HG03575 (cell line): ENCODE measurements around the gene STXBP6.

Experiments
- ATAC-seq: cut with Tn5 transposase; IDR thresholded peaks from one replicate; pipeline ENCODE4 v1.9.1; 2021; ENCODE audit not compliant: unreplicated experiment, insufficient number of reproducible peaks, low FRiP score; ENCODE audit errors: extremely low read depth

The STXBP6 gene

DNA sequence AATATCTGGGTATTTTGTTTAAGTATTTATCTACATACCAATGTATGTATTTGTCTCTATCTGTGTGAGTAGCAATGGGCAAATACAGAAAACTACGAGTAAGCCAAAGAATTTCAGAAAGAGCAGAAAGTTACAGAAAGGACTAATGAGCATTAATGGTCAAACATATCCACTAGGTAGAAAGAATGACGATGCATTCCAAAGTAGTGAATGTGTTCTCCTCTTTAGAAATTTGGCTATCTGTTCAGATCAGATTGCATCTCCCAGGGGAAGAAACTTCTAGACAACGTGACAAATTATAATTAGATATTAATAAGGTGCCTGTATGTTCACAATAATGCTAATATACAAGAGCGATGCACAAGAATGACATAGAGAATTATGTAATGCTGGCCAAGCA lies 221.5 kb downstream of the STXBP6 start:
- ATAC-seq, result no peak

- no peak for ATAC-seq
Measured at GRCh38 chr14:24826390-24826789, 223.6 kb downstream of the STXBP6 start.

DNA sequence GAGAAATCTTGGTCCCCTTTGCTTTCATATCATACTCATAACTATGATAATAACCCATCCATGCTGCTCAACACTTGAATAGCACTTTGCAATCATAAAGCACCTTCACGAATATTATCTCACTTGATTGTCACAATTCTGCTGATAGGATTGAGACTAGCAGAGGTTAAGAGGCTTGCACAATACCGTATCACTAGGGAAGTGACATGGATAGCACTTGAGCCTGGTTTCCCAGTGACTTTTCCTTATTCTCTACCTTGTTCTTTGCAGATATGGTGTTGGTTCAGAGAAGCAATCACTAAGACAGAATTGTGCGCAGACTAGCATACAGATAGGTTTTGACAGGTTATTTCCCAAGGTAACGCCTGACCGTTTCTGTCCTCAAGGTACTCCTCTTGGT lies 229.3 kb downstream of the STXBP6 start:
- ATAC-seq, result no peak

- ATAC-seq, result no peak
Measured at GRCh38 chr14:24818823-24819341, 231.1 kb downstream of the STXBP6 start.

DNA sequence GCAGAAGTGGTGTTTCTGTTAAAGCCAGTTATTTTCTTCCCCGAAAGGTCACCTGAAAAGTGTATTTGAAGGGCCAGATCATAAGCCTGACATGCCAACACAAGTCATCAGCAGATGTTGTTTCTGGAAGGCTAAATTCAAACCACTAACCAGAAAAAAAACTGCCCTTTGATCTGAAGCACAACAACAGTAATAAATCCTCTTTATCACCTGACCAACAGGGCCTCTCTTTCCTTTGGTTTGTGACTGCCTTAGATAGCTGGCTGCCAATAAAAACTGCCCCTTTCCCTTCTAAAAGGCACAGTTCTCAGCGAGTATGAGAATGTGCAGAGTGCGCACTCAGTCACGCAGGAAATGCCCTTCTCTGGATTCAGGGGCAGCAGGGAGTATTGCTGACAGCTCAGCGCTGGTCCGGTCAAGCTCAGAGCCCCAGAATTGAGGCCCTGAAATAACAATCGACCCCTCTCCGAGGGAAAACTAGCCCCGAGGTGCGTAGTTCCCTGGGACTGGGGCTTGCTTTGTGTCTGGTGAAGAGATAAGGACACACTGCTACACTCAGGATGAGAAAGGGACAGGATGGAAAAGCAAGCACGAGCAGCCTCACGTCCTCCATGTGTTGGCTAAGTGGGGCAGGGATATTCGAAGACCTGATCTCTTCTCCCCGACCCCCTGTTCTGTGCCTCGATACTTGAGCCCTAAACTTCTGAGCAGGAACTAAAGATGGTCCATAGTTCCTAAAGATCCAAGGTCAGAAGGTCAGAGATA lies 231.7 kb downstream of the STXBP6 start:
- no peak for ATAC-seq

DNA sequence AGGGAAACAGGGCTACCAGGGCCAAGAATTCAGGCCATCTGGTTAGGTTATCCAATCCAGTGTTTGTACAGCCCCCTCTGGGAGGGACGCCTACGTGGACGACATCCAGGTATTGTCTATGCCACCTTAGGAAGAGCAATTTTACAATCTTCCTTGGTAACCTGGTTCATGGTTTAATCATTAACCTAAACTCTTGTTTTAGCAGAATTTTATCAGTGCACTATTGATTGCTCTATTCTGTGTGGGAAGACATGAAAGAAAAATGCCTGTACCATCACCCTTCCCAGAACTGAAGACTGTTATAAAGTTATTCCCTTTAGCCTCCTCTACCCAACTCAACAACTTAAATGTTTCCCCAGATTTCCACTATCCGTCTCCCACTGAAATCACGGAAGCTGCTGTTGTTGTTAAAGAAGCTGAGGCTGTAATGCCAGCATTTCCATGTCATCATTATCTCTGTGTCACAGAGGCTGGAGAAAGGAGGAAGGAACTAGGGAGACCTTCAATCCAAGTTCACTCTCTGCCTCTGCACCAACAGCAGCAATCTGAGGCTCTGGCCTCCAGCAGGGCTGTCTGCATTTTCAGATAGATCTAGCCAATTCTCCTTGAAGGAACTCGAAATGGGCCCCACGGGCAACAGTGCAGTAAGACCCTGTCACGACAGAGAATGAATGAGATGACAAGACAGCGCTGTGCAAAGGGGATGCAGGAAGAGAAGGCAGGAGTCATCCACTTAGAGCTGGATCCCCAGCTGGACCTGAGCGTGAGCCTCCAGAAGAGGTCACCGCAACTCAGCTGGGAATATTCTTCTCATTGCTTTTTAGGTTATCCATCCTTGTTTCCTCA lies 232.5 kb downstream of the STXBP6 start:
- ATAC-seq, result no peak

- no peak for ATAC-seq
Measured at GRCh38 chr14:24816929-24817211, 233.1 kb downstream of the STXBP6 start.

GRCh38 chr14:24816011-24816928 lies 233.7 kb downstream of the STXBP6 start:
- no peak for ATAC-seq

DNA sequence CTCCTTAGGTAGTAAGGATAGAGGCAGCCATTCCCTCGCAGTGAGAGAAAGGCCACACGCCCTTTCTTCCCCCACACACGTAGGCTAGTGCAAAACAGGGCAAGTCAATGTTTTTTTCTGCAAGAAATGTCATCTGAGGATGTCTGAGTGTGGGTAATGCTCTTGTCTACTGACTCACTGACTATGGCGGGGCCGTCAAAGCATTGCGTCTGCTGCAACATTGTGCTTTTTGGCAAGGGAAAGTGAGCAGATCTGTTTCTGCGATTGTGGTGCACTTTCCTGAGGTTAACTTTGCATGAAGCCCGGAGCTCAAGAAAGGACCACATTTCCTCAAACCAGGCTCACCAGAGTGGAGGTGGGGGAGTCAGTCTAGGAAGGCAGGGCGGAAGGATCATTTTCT lies 234.4 kb downstream of the STXBP6 start:
- ATAC-seq, result no peak

DNA sequence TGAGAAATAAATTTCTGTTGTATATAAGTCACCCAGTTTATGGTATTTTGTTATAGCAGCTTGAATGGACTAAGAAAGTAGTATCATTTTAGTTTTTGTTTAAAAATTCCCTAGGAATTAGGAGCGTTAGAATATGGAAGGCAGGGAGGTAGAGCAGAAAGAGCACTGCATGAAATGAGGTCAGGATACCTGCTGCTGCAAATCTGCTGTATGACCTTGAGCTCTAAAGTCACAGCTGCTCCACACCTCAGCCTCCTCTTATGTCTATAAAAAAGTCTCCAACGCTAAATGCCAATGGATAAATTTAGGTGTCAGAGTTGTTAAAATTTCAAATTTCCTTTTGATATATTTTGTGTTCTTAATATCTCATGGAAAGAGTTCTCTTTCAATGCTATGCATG lies 235.0 kb downstream of the STXBP6 start:
- no peak for ATAC-seq

DNA sequence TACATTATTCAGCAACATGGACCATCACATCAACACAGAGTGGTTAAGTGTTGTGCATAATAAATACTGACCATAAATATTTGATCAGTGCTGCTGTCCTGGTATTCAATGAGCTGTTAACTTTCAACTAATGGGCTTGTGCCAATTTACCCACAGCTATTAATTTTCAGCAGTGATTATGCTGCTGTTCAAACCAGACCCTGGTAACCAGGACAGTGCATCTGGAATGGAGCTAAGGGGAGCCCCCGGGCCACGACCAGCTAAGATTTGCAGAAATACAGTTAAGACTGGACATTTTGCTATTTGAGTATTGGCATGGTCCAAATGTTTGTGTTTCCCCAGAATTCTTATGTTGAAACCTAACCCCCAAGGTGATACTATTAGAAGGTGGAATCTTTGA lies 235.6 kb downstream of the STXBP6 start:
- ATAC-seq, result no peak

- ATAC-seq, result no peak
Measured at GRCh38 chr14:24813819-24814259, 236.1 kb downstream of the STXBP6 start.

GRCh38 chr14:24813089-24813815 lies 236.7 kb downstream of the STXBP6 start:
- no peak for ATAC-seq

GRCh38 chr14:24809135-24809534 lies 240.8 kb downstream of the STXBP6 start:
- no peak for ATAC-seq

DNA sequence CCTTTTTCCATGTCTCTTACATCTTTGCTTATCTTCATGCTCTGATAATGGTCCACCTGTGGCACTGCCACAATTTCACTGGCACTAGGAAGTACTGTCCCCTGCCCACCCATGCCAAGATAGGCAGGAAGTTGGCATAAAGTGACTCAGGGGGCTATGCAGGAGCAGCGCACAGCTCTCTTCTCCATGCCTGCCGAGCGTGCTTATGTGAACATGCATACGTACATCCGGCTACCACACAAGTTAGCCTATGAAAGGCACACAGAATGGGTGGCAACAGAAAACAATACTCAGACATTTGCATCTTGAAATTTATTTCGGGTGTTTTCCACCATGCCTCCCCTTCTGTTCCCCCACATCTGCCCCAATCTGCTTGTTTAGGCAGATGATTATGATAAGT lies 241.5 kb downstream of the STXBP6 start:
- no peak for ATAC-seq

DNA sequence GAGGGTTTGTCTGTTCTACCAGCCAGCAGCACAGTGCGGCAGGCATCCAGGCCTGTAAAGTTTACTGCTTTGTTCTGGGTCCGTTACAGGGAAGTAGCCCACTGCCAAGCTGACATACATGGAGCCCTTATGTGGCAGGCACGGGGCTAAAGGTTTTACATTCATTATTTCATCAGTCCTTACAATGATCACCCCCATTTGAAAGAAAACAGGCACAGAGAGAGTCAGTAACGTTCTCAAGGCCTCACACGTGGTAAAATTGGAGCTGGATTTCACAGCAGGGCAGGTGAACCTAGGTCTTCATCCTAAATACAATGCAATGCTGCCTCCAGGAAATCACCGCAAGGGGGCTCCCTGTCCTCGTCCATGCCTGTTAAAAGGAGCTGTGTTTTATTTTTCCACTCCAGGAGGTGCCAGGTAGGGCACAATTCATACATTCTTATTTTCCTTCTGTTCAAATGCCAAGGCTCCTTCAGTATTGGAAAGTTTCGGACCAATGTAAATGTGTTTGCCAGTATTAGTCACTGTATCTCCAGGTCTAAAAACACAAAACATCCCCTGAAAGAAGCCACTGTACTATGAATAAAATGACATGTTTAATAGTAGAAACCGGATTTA lies 243.8 kb downstream of the STXBP6 start:
- no peak for ATAC-seq

GRCh38 chr14:24804552-24805212 lies 245.3 kb downstream of the STXBP6 start:
- no peak for ATAC-seq
